ES-I3 (cell line): ENCODE data around the gene RBM47.
"Not testable (repeated sequence)": the region's sequence is repeated elsewhere in the genome, so short reads cannot be mapped to it uniquely, and the experiment has no call there.

Source experiments
- H3K36me3 ChIP-seq: 2 replicates; pipeline ENCODE4 v1.6.1; 2013; ENCODE audit warnings: mild to moderate bottlenecking, low read length, control low read depth, moderate library complexity; ENCODE audit not compliant: insufficient read depth
- H3K4me1 ChIP-seq: 2 replicates; pipeline ENCODE4 v1.6.1; 2013; ENCODE audit warnings: mild to moderate bottlenecking, control low read depth, low read length; ENCODE audit not compliant: insufficient read depth
- H3K9ac ChIP-seq: 2 replicates; pipeline ENCODE4 v1.6.1; 2013; ENCODE audit warnings: low read depth, mild to moderate bottlenecking, low read length, moderate library complexity
- H3K9me3 ChIP-seq: 2 replicates; pipeline ENCODE4 v1.6.1; 2013; ENCODE audit warnings: mild to moderate bottlenecking, low read length, moderate library complexity; ENCODE audit not compliant: control insufficient read depth, insufficient read depth

RBM47 gene

GRCh38 chr4:40555176-40555900 lies 74.3 kb downstream of the RBM47 start:
- H3K4me1 ChIP-seq, result peaks cover 27% of the 10 kb centered on the region; the same call in 1 of the 2 replicates
- H3K36me3 ChIP-seq, result no peaks in the 10 kb centered on the region
- no peak overlapping the region for H3K9ac ChIP-seq
- no peaks in the 10 kb centered on the region for H3K9me3 ChIP-seq

GRCh38 chr4:40554641-40555040 lies 75.0 kb downstream of the RBM47 start:
- peaks cover 27% of the 10 kb centered on the region; the same call in 1 of the 2 replicates for H3K4me1 ChIP-seq
- H3K9ac ChIP-seq, H3K9me3 ChIP-seq, H3K36me3 ChIP-seq: not testable (repeated sequence)

GRCh38 chr4:40553995-40554394 lies 75.7 kb downstream of the RBM47 start:
- Histone ChIP-seq H3K9ac (no peak overlapping the region), H3K9me3 (no peaks in the 10 kb centered on the region), H3K4me1 (peaks cover 27% of the 10 kb centered on the region; the same call in 1 of the 2 replicates), H3K36me3 (no peaks in the 10 kb centered on the region)

GRCh38 chr4:40552536-40552935 lies 77.1 kb downstream of the RBM47 start:
- Histone ChIP-seq H3K9ac (no peak overlapping the region), H3K9me3 (no peaks in the 10 kb centered on the region), H3K4me1 (peaks cover 27% of the 10 kb centered on the region; the same call in 1 of the 2 replicates), H3K36me3 (peaks cover 6% of the 10 kb centered on the region; the same call in 1 of the 2 replicates)

GRCh38 chr4:40551568-40552136 lies 78.0 kb downstream of the RBM47 start:
- not testable (repeated sequence) for H3K9me3 ChIP-seq, H3K36me3 ChIP-seq, H3K9ac ChIP-seq
- peaks cover 27% of the 10 kb centered on the region; the same call in 1 of the 2 replicates for H3K4me1 ChIP-seq

GRCh38 chr4:40550948-40551462 lies 78.7 kb downstream of the RBM47 start:
- no peak overlapping the region for H3K9ac ChIP-seq
- peaks cover 6% of the 10 kb centered on the region; the same call in 1 of the 2 replicates for H3K36me3 ChIP-seq
- H3K4me1 ChIP-seq, result peaks cover 27% of the 10 kb centered on the region; the same call in 1 of the 2 replicates

GRCh38 chr4:40550196-40550595 lies 79.5 kb downstream of the RBM47 start:
- Histone ChIP-seq H3K9ac (no peak overlapping the region), H3K36me3 (peaks cover 6% of the 10 kb centered on the region; the same call in 1 of the 2 replicates), H3K4me1 (peaks cover 23% of the 10 kb centered on the region; the same call in 1 of the 2 replicates), H3K9me3 (no peaks in the 10 kb centered on the region)

More at GRCh38 chr4:40550948-40551462, 78.7 kb downstream of the RBM47 start:
- no peaks in the 10 kb centered on the region for H3K9me3 ChIP-seq

GRCh38 chr4:40548256-40548655 lies 81.4 kb downstream of the RBM47 start:
- Histone ChIP-seq H3K9ac (no peak overlapping the region), H3K36me3 (peaks cover 8% of the 10 kb centered on the region; the same call in 1 of the 2 replicates), H3K9me3 (no peaks in the 10 kb centered on the region), H3K4me1 (peaks cover 10% of the 10 kb centered on the region; the same call in 1 of the 2 replicates)

- H3K9ac ChIP-seq, result no peak overlapping the region
- no peaks in the 10 kb centered on the region for H3K9me3 ChIP-seq
- H3K4me1 ChIP-seq, result peaks cover 9% of the 10 kb centered on the region; the same call in 1 of the 2 replicates
- H3K36me3 ChIP-seq, result peaks cover 8% of the 10 kb centered on the region; the same call in 1 of the 2 replicates
Measured at GRCh38 chr4:40547789-40548132, 81.9 kb downstream of the RBM47 start.

- Histone ChIP-seq H3K36me3 (peaks cover 8% of the 10 kb centered on the region; the same call in 1 of the 2 replicates), H3K4me1 (peaks cover 4% of the 10 kb centered on the region; the same call in 1 of the 2 replicates), H3K9ac (no peak overlapping the region)
Measured at GRCh38 chr4:40546969-40547788, 82.5 kb downstream of the RBM47 start.

GRCh38 chr4:40546506-40546905 lies 83.2 kb downstream of the RBM47 start:
- H3K9me3 ChIP-seq, result no peaks in the 10 kb centered on the region

More at GRCh38 chr4:40546969-40547788, 82.5 kb downstream of the RBM47 start:
- no peaks in the 10 kb centered on the region for H3K9me3 ChIP-seq

GRCh38 chr4:40545487-40545886 lies 84.2 kb downstream of the RBM47 start:
- not testable (repeated sequence) for H3K9ac ChIP-seq, H3K4me1 ChIP-seq, H3K36me3 ChIP-seq

More at GRCh38 chr4:40546506-40546905, 83.2 kb downstream of the RBM47 start:
- Histone ChIP-seq H3K36me3 (peaks cover 8% of the 10 kb centered on the region; the same call in 1 of the 2 replicates), H3K9ac (no peak overlapping the region), H3K4me1 (peaks cover 4% of the 10 kb centered on the region; the same call in 1 of the 2 replicates)

GRCh38 chr4:40544221-40544620 lies 85.4 kb downstream of the RBM47 start:
- H3K4me1 ChIP-seq, result no peaks in the 10 kb centered on the region
- H3K36me3 ChIP-seq, result peaks cover 8% of the 10 kb centered on the region; the same call in 1 of the 2 replicates
- H3K9me3 ChIP-seq, result no peaks in the 10 kb centered on the region
- H3K9ac ChIP-seq, result no peak overlapping the region

More at GRCh38 chr4:40545487-40545886, 84.2 kb downstream of the RBM47 start:
- H3K9me3 ChIP-seq, result not testable (repeated sequence)

GRCh38 chr4:40540800-40541199 lies 88.9 kb downstream of the RBM47 start:
- Histone ChIP-seq H3K9ac (no peak overlapping the region), H3K4me1 (no peaks in the 10 kb centered on the region), H3K9me3 (no peaks in the 10 kb centered on the region), H3K36me3 (peaks cover 2% of the 10 kb centered on the region; the same call in 1 of the 2 replicates)
